Measurements from ENCODE around the gene PREP. TPM values are rescaled to one million over a fixed set of nuclear protein-coding genes. Genes with fewer than 3 reads are reported as not detected.

The PREP gene
- total RNA-seq, 4 donors from 2014 or later: 32.9 to 63.2 (median 41.2) TPM

GRCh38 chr6:105276374-105276773, 126.5 kb downstream of the PREP start:
- intact Hi-C loops (cut with DNase I; ENCODE audit: low total_unique reads): no loop called here
- 97 to 100% methylated on average over 3 of the region's 3 CpGs for WGBS, 2 donors (ENCODE audit: low coverage in 1 of 2)
- no peak for TF ChIP-seq EP300 (IDR thresholded peaks at IDR 0.05; ENCODE audit: low read depth)
- TF ChIP-seq POLR2AphosphoS5 (IDR thresholded peaks at IDR 0.05): no peak
- TF ChIP-seq POLR2A (IDR thresholded peaks at IDR 0.05): no peak
- TF ChIP-seq CTCF (IDR thresholded peaks at IDR 0.05): no peak
- no peaks in the 10 kb centered on the region for H3K27me3 ChIP-seq
- in situ Hi-C loops (cut with MboI; ENCODE audit: low pct_ligation_motif_present in 1 of 4, low pct_unique_long_range_greater_than_20kb in 1 of 4, low sequenced_read_pairs in 3 of 4): no loop called here
- H3K4me1 ChIP-seq: no peaks in the 10 kb centered on the region
- no peak overlapping the region for H3K4me3 ChIP-seq
- H3K9me3 ChIP-seq: no peaks in the 10 kb centered on the region
- H3K27ac ChIP-seq: no peak overlapping the region
- H3K36me3 ChIP-seq: peaks cover 0 to 56% (median 15%) of the 10 kb centered on the region in 4 donors
- DNase-seq: no peak

DNA sequence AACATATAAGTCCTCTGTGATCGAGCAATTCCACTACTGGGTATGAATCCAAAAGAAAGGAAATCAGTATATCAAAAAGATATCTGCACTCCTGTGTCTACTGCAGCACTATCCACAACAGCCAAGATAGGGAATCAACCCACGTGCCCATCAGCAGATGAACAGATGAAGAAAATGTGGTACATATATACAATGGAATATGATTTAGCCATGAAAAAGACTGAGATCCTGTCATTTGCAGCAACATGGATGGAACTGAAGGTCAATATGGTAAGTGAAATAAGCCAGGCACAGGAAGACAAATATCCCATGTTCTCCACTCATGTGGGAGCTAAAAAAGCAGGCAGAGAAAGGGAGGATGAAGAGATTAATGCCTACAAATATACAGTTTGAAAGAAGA, 127.3 kb downstream of the PREP start:
- Histone ChIP-seq H3K27ac (no peak overlapping the region), H3K4me1 (no peaks in the 10 kb centered on the region), H3K4me3 (no peak overlapping the region), H3K36me3 (peaks cover 0 to 50% (median 11%) of the 10 kb centered on the region in 4 donors), H3K9me3 (no peaks in the 10 kb centered on the region), H3K27me3 (no peaks in the 10 kb centered on the region)
- DNase-seq: no peak
- 82 to 93% methylated on average over 2 of the region's 2 CpGs for WGBS, 2 donors (ENCODE audit: low coverage in 1 of 2)
- intact Hi-C loops (cut with DNase I; ENCODE audit: low total_unique reads): no loop called here
- TF ChIP-seq POLR2A (IDR thresholded peaks at IDR 0.05): no peak
- no peak for TF ChIP-seq POLR2AphosphoS5 (IDR thresholded peaks at IDR 0.05)
- TF ChIP-seq CTCF (IDR thresholded peaks at IDR 0.05): no peak
- TF ChIP-seq EP300 (IDR thresholded peaks at IDR 0.05; ENCODE audit: low read depth): no peak
- in situ Hi-C loops (cut with MboI; ENCODE audit: low pct_ligation_motif_present in 1 of 4, low pct_unique_long_range_greater_than_20kb in 1 of 4, low sequenced_read_pairs in 3 of 4): no loop called here

DNA sequence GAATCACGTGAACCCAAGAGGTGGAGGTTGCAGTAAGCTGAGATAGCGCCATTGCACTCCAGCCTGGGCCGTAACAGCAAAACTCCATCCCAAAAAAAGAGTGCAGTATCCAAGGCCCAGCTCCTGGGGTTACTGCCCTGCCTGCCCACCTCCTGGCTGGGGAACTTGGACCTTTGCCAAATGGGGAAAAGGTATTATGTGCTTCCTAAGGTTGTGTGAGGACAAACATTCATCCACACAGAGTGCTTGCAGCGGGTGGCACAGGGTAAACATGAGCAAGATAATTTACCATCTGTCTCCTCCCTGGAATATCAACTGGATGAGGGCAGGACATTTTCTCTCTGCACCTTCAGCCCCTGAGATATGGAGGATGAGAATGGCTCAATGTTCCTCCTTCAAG, 128.2 kb downstream of the PREP start:
- no peak for TF ChIP-seq POLR2A (IDR thresholded peaks at IDR 0.05)
- TF ChIP-seq EP300 (IDR thresholded peaks at IDR 0.05; ENCODE audit: low read depth): no peak
- TF ChIP-seq POLR2AphosphoS5 (IDR thresholded peaks at IDR 0.05): no peak
- no peak for TF ChIP-seq CTCF (IDR thresholded peaks at IDR 0.05)
- no peak overlapping the region for H3K27ac ChIP-seq
- H3K27me3 ChIP-seq: no peaks in the 10 kb centered on the region
- H3K4me3 ChIP-seq: no peak overlapping the region
- WGBS, 2 donors (ENCODE audit: low coverage in 1 of 2): 80 to 88% methylated on average over 4 of the region's 4 CpGs
- no peak for DNase-seq
- intact Hi-C loops (cut with DNase I; ENCODE audit: low total_unique reads): no loop called here
- H3K4me1 ChIP-seq: no peaks in the 10 kb centered on the region
- peaks cover 0 to 42% (median 8%) of the 10 kb centered on the region in 4 donors for H3K36me3 ChIP-seq
- in situ Hi-C loops (cut with MboI; ENCODE audit: low pct_ligation_motif_present in 1 of 4, low pct_unique_long_range_greater_than_20kb in 1 of 4, low sequenced_read_pairs in 3 of 4): no loop called here
- H3K9me3 ChIP-seq: no peaks in the 10 kb centered on the region

- Histone ChIP-seq H3K4me3 (no peak overlapping the region), H3K27me3 (no peaks in the 10 kb centered on the region), H3K27ac (no peak overlapping the region), H3K36me3 (peaks cover 0 to 31% (median 4%) of the 10 kb centered on the region in 4 donors), H3K4me1 (no peaks in the 10 kb centered on the region), H3K9me3 (no peaks in the 10 kb centered on the region)
- DNase-seq: no peak
- intact Hi-C loops (cut with DNase I; ENCODE audit: low total_unique reads): no loop called here
- in situ Hi-C loops (cut with MboI; ENCODE audit: low pct_ligation_motif_present in 1 of 4, low pct_unique_long_range_greater_than_20kb in 1 of 4, low sequenced_read_pairs in 3 of 4): no loop called here
- 77 to 79% methylated on average over 5 to 8 of the region's 8 CpGs for WGBS, 2 donors (ENCODE audit: low coverage in 1 of 2)
- TF ChIP-seq POLR2AphosphoS5 (IDR thresholded peaks at IDR 0.05) (no peak), CTCF (IDR thresholded peaks at IDR 0.05) (no peak), EP300 (IDR thresholded peaks at IDR 0.05; ENCODE audit: low read depth) (no peak), POLR2A (IDR thresholded peaks at IDR 0.05) (no peak)
Measured at GRCh38 chr6:105273589-105273988, 129.3 kb downstream of the PREP start.
